WTC11 (cell line): Measurements from ENCODE around the gene LMTK2.

Experiments used
- CREB1 ChIP-seq: sonication (generic); formaldehyde crosslinking; IDR thresholded peaks from 2 replicates; pipeline ENCODE4 v1.8.0; 2023; ENCODE audit warnings: mild to moderate bottlenecking, missing genetic modification reagents
- HMGA2 ChIP-seq: fragments of 250-450 bp; sonication (Bioruptor Pico); IDR thresholded peaks from 2 replicates; pipeline ENCODE4 v1.4.0; 2021; ENCODE audit warnings: mild to moderate bottlenecking, moderate library complexity
- NR1H2 ChIP-seq: sonication (generic); formaldehyde crosslinking; IDR thresholded peaks from 2 replicates; pipeline ENCODE4 v1.9.0; 2021; ENCODE audit warnings: mild to moderate bottlenecking, moderate library complexity, missing genetic modification reagents
- NR3C1 ChIP-seq: sonication (generic); formaldehyde crosslinking; conservative IDR thresholded peaks from 2 replicates; pipeline ENCODE4 v1.8.1; 2023; ENCODE audit warnings: low read depth, mild to moderate bottlenecking, missing genetic modification reagents
- TF ChIP-seq, protein P1 (sequence below): fragments of 200-600 bp; IDR thresholded peaks from 2 replicates; pipeline ENCODE4 v1.8.0; 2022; ENCODE audit warnings: antibody characterized with exemption
- TF ChIP-seq, protein P2 (sequence below): sonication (generic); formaldehyde crosslinking; IDR thresholded peaks from 2 replicates; pipeline ENCODE4 v1.8.1; 2022; ENCODE audit warnings: low read depth, mild to moderate bottlenecking, moderate library complexity, missing genetic modification reagents, borderline replicate concordance
- TF ChIP-seq, protein P3 (sequence below): sonication (generic); formaldehyde crosslinking; IDR thresholded peaks from 2 replicates; pipeline ENCODE4 v1.8.1; 2023; ENCODE audit warnings: mild to moderate bottlenecking, moderate library complexity, missing genetic modification reagents

DNA sequence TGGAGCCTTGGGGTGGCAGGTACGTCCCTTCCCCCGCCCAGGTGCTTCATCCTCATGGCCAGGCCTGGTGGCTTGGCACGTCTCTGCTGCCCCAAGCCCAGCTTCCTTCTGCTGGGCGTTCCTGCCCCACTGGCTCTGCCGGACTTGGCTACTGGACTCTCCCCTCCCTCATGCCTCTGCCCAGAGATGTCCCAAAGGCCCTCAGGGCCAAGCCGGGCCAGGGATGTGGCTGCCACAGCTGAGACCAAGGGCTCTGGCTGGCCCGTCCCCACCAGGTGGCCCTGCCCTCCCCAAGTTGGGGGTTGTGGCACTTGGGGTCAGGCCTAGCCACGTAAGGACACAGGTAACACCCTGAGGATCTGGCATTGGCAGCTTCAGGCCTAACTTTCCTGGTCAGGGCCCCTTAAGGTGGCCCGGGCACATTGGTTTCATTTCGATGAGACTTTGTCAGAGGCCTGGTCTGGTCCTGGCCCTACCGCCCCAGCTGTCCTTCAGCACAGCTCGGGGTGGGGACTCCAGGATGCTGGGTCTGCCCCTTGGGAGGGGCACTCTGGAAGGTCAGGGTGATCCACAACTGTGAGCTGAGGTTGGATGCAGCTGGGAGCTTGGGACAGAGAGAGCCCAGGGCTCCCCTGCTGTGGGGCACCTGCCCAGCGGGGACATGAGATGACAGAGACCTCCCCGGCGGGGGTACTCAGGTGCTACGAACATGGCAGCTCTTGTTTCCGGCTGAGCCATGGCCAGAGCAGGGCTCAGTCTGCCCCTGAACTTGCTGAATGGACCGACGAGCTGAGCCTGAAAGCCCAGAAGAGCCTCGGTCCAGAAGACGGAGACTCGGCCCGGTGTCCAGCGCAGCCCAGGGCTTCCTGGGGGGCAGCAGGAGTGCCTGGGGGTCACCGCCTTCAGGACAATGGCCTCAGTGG lies 107.5 kb downstream of the LMTK2 start:
- TF ChIP-seq, protein P1, sequence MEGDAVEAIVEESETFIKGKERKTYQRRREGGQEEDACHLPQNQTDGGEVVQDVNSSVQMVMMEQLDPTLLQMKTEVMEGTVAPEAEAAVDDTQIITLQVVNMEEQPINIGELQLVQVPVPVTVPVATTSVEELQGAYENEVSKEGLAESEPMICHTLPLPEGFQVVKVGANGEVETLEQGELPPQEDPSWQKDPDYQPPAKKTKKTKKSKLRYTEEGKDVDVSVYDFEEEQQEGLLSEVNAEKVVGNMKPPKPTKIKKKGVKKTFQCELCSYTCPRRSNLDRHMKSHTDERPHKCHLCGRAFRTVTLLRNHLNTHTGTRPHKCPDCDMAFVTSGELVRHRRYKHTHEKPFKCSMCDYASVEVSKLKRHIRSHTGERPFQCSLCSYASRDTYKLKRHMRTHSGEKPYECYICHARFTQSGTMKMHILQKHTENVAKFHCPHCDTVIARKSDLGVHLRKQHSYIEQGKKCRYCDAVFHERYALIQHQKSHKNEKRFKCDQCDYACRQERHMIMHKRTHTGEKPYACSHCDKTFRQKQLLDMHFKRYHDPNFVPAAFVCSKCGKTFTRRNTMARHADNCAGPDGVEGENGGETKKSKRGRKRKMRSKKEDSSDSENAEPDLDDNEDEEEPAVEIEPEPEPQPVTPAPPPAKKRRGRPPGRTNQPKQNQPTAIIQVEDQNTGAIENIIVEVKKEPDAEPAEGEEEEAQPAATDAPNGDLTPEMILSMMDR, result no peak
- TF ChIP-seq NR3C1 (CRISPR knock-in tag) (no peak), NR1H2 (CRISPR knock-in tag) (no peak), HMGA2 (CRISPR knock-in tag) (no peak), CREB1 (CRISPR knock-in tag) (no peak)
- TF ChIP-seq, protein P2, sequence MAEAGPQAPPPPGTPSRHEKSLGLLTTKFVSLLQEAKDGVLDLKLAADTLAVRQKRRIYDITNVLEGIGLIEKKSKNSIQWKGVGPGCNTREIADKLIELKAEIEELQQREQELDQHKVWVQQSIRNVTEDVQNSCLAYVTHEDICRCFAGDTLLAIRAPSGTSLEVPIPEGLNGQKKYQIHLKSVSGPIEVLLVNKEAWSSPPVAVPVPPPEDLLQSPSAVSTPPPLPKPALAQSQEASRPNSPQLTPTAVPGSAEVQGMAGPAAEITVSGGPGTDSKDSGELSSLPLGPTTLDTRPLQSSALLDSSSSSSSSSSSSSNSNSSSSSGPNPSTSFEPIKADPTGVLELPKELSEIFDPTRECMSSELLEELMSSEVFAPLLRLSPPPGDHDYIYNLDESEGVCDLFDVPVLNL (CRISPR knock-in tag), result no peak
- TF ChIP-seq, protein P3, sequence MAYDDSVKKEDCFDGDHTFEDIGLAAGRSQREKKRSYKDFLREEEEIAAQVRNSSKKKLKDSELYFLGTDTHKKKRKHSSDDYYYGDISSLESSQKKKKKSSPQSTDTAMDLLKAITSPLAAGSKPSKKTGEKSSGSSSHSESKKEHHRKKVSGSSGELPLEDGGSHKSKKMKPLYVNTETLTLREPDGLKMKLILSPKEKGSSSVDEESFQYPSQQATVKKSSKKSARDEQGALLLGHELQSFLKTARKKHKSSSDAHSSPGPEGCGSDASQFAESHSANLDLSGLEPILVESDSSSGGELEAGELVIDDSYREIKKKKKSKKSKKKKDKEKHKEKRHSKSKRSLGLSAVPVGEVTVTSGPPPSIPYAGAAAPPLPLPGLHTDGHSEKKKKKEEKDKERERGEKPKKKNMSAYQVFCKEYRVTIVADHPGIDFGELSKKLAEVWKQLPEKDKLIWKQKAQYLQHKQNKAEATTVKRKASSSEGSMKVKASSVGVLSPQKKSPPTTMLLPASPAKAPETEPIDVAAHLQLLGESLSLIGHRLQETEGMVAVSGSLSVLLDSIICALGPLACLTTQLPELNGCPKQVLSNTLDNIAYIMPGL (CRISPR knock-in tag), result no peak
